Mammary microvascular endothelial cell (primary cell): Measurements from ENCODE around the gene CDH24. TPM values are rescaled to one million over a fixed set of nuclear protein-coding genes. Genes with fewer than 3 reads are reported as not detected.

Experiments used
- total RNA-seq: library from RNA; depleted of rRNA; stranded (reverse); fragments of >200 nt; gene quantifications from 2 replicates; pipeline ENCODE4 v1.2.3, GENCODE V29; 2015

CDH24 gene, protein sequence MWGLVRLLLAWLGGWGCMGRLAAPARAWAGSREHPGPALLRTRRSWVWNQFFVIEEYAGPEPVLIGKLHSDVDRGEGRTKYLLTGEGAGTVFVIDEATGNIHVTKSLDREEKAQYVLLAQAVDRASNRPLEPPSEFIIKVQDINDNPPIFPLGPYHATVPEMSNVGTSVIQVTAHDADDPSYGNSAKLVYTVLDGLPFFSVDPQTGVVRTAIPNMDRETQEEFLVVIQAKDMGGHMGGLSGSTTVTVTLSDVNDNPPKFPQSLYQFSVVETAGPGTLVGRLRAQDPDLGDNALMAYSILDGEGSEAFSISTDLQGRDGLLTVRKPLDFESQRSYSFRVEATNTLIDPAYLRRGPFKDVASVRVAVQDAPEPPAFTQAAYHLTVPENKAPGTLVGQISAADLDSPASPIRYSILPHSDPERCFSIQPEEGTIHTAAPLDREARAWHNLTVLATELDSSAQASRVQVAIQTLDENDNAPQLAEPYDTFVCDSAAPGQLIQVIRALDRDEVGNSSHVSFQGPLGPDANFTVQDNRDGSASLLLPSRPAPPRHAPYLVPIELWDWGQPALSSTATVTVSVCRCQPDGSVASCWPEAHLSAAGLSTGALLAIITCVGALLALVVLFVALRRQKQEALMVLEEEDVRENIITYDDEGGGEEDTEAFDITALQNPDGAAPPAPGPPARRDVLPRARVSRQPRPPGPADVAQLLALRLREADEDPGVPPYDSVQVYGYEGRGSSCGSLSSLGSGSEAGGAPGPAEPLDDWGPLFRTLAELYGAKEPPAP
- total RNA-seq, result 11.5 and 16.7 TPM in 2 replicates

GRCh38 chr14:23056956-23057756 lies at the start of gene CDH24:
Gene CDH24, minus strand, starts transcription at chr14:23057520. Its CDS starts 1,787 bp downstream, at chr14:23055733.

GRCh38 chr14:23104591-23105347 lies 47.4 kb upstream of the CDH24 start, which contains the start of gene CIROP:
Gene CIROP, minus strand, starts transcription at chr14:23104989. Its CDS starts 69 bp downstream, at chr14:23104920.

GRCh38 chr14:23095196-23096108 lies 38.1 kb upstream of the CDH24 start, which contains the start of gene C14orf119:
Gene C14orf119, plus strand, starts transcription at chr14:23095505. Its CDS starts 2,154 bp downstream, at chr14:23097659.

DNA sequence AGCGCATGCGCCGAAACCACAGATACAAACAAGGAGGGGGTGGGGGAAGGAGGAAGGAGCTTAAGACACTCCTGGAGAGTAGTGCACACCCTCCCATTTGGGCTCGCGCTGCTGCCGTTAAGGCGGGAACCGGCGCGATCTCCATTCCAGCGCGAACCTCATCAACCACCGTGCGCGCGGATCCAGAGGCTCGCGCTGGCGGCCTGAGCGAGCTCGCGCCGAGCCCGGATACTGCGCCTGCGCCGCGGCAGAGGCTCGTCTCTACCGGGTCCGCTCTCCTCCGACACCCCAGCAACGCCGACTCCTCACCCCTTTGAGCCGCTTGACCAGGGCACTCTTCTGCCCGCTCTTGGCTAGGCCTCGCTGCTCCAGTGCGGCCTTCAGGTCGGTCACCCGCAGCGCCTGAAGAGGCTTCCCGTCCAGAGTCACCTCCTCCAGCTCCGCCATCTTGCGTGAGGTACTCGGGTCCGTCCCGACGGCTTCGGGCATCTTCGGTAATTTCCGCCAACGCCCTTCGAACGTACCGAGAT lies 37.4 kb upstream of the CDH24 start, which contains the start of gene ACIN1:
TSS of gene ACIN1 (minus strand) at position 471 of the 530 bp plus-strand sequence. CDS start at position 447, 24 bp downstream.

DNA sequence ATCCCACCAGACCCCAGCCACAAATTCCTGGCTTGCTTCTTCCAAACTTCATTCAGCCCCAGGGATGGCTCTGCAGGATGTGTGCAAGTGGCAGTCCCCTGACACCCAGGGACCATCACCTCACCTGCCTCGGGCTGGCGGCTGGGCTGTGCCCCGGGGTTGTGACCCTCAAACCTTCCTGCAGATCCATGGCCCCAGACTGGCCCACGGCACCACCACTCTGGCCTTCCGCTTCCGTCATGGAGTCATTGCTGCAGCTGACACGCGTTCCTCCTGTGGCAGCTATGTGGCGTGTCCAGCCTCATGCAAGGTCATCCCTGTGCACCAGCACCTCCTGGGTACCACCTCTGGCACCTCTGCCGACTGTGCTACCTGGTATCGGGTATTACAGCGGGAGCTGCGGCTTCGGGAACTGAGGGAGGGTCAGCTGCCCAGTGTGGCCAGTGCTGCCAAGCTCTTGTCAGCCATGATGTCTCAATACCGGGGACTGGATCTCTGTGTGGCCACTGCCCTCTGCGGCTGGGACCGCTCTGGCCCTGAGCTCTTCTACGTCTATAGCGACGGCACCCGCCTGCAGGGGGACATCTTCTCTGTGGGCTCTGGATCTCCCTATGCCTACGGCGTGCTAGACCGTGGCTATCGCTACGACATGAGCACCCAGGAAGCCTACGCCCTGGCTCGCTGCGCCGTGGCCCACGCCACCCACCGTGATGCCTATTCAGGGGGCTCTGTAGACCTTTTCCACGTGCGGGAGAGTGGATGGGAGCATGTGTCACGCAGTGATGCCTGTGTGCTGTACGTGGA lies 15.0 kb downstream of the CDH24 start, which contains the start of gene PSMB11:
TSS of gene PSMB11 (plus strand) at position 51 of the 804 bp plus-strand sequence. CDS start at position 65, 14 bp downstream.

DNA sequence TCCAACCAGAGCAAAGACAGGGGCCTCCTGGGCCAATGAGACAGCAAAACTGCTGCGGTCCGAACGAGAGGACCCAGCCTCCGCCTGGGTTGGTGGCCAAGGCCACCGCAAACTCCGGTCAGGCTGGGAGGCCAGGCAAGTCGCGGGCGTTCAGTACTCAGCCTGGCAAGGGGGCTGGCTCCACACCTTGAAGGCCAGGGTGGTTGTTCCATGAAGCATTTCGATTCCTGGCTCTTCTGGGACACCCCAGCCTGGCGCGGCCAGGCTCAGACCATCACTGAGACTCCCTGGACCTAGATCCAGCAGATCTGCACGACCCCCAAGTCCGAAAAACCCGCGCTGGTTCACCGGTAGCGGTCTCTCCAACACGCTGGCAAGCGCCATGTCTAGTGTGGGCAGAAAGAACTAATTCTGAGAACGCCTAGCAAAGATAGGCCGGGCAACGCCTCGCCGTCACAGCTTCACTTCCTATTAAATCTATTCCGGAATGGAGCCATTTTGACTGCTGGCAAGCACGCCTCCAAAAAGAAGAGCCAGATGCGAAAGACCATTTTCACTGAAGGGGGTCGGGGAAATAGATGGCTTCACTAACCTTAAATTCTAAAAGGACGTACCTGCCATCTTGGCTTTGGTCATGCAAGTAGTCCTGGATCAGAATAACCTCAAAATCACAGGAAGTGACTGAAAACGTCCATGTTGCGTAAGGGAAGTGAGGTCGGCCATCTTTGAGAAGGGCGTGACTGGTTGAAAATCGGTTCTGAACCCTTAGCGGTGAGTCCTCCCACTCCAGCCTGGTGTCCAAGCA lies 22.6 kb downstream of the CDH24 start, which contains the start of gene PSMB5:
TSS of gene PSMB5 (minus strand) at position 403 of the 805 bp plus-strand sequence. CDS start at position 384, 19 bp downstream.

DNA sequence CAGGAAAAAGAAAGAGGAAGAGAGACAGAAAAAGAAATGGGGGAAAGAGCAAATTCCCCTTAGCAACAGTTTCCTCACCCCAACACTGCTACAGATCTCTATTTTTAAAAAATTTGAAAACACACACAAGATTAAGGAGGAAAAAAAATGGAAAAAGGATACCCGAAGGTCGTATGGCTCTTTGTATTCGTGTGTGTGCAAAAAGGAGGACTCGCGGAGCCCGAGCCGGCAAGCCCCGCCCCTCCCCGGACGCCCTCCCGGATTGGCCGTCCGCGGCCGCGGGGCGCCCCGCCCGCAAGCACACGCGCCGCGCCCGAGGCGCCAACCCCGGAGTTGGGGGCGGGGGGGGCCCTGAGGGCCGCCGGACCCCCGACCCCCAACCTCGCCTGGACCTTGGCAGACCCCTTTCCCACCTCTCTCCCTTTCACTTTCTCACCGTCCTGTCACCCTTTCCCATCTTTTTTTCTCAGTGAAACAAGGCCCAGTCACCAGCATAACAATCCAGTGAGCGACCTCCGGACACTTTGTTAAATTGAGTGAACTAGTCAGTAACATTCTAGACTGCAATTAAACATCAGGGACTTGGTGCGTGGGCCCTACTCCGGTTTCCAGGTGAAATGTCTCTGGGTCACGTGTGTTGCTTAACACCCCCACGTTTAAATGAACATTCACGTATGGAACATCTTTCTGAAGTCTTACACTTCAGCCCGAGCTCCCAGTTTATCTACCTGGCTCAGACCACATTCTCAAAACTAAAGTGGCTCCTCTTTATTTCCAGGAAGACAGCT lies 47.2 kb downstream of the CDH24 start, which contains the start of gene C14orf93:
TSS of gene C14orf93 (minus strand) at position 205 of the 788 bp plus-strand sequence. CDS start 11,120 bp downstream, outside the sequence.

Other genes with a start within 250 kb of the CDH24 start
- 12.2 and 12.6 TPM in 2 replicates for gene SLC7A7, start 242.1 kb downstream of the CDH24 start, total RNA-seq
- 226 and 283 TPM in 2 replicates for gene MRPL52, start 227.6 kb downstream of the CDH24 start, total RNA-seq
- gene MMP14, start 220.9 kb downstream of the CDH24 start, total RNA-seq, result 238 and 246 TPM in 2 replicates
- 108 and 118 TPM in 2 replicates for gene LRP10, start 185.8 kb downstream of the CDH24 start, total RNA-seq
- gene REM2, start 174.3 kb downstream of the CDH24 start, total RNA-seq, result 0.27 TPM in 1 of 2 replicates, not detected in the other
- gene RBM23, start 138.4 kb downstream of the CDH24 start, total RNA-seq, result 56.8 and 79.5 TPM in 2 replicates
- gene PRMT5, start 128.1 kb downstream of the CDH24 start, total RNA-seq, result 71.5 and 73.8 TPM in 2 replicates
- gene HAUS4, start 100.4 kb downstream of the CDH24 start, total RNA-seq, result 61.1 and 74.4 TPM in 2 replicates
- gene AJUBA, start 75.0 kb downstream of the CDH24 start, total RNA-seq, result 44.1 and 45.2 TPM in 2 replicates
- gene C14orf93, start 47.4 kb downstream of the CDH24 start, total RNA-seq, result 5.8 and 8.2 TPM in 2 replicates
- gene PSMB5, start 22.6 kb downstream of the CDH24 start, total RNA-seq, result 359 and 397 TPM in 2 replicates
- gene PSMB11, start 15.3 kb downstream of the CDH24 start, total RNA-seq, result not detected in 2 replicates
- gene ACIN1, start 37.6 kb upstream of the CDH24 start, total RNA-seq, result 65.8 and 66.5 TPM in 2 replicates
- 32.6 and 57.0 TPM in 2 replicates for gene C14orf119, start 38.0 kb upstream of the CDH24 start, total RNA-seq
- gene CIROP, start 47.5 kb upstream of the CDH24 start, total RNA-seq, result not detected in 2 replicates
- gene CEBPE, start 61.7 kb upstream of the CDH24 start, total RNA-seq, result not detected in 2 replicates
- not detected in 2 replicates for gene SLC7A8, start 126.1 kb upstream of the CDH24 start, total RNA-seq
- not detected in 2 replicates for gene RNF212B, start 180.4 kb upstream of the CDH24 start, total RNA-seq
- 5.9 and 6.7 TPM in 2 replicates for gene HOMEZ, start 228.6 kb upstream of the CDH24 start, total RNA-seq
- gene PPP1R3E, start 245.3 kb upstream of the CDH24 start, total RNA-seq, result 1.00 and 2.1 TPM in 2 replicates
- gene BCL2L2, start 249.3 kb upstream of the CDH24 start, total RNA-seq, result 7.7 and 11.4 TPM in 2 replicates